DND-41 (cell line): ENCODE results near the gene UBE2C.

Source experiments
- ATAC-seq: fragments of 200-7000 bp; cut with Tn5 transposase; 3 replicates; pipeline ENCODE4 v1.9.1; 2021; ENCODE audit warnings: low read depth; ENCODE audit not compliant: insufficient read depth
- DNase-seq: peaks from one replicate; pipeline ENCODE4 v3.0.0-alpha.2; 2020
- H2AFZ ChIP-seq: 2 replicates; pipeline ENCODE4 v1.6.0; 2012; ENCODE audit warnings: low read depth, low read length
- H3K27ac ChIP-seq: 2 replicates; pipeline ENCODE4 v1.5.1; 2012; ENCODE audit warnings: low read length, inconsistent platforms
- H3K27me3 ChIP-seq: fragments of 200-600 bp; sonication (generic); 2 replicates; pipeline ENCODE4 v1.6.0; 2012; ENCODE audit warnings: low read length, mild to moderate bottlenecking, inconsistent platforms; ENCODE audit not compliant: insufficient read depth, poor library complexity
- H3K36me3 ChIP-seq: 2 replicates; pipeline ENCODE4 v1.5.1; 2012; ENCODE audit warnings: low read length, inconsistent platforms; ENCODE audit not compliant: insufficient read depth
- H3K4me1 ChIP-seq: 2 replicates; pipeline ENCODE4 v1.5.1; 2012; ENCODE audit warnings: mild to moderate bottlenecking, low read length; ENCODE audit not compliant: insufficient read depth
- H3K4me2 ChIP-seq: 2 replicates; pipeline ENCODE4 v1.6.0; 2012; ENCODE audit warnings: mild to moderate bottlenecking, moderate library complexity, low read length, inconsistent platforms; ENCODE audit not compliant: insufficient read depth
- H3K4me3 ChIP-seq, 2 experiments: fragments of 200-600 bp in 1 of 2; shearing (Covaris generic) in 1 of 2; 2 replicates each; pipeline ENCODE4 v1.5.1; 2012 to 2016; ENCODE audit warnings: inconsistent platforms in 2 of 2, low read length in 2 of 2, mild to moderate bottlenecking in 2 of 2, low read depth in 1 of 2, moderate library complexity in 1 of 2
- H3K79me2 ChIP-seq: 2 replicates; pipeline ENCODE4 v1.6.0; 2012; ENCODE audit warnings: low read length, inconsistent platforms; ENCODE audit not compliant: insufficient read depth
- H3K9ac ChIP-seq: 2 replicates; pipeline ENCODE4 v1.6.0; 2012; ENCODE audit warnings: low read depth, mild to moderate bottlenecking, inconsistent platforms, low read length, moderate library complexity
- H3K9me3 ChIP-seq: 2 replicates; pipeline ENCODE4 v1.5.1; 2012; ENCODE audit warnings: low read length, moderate library complexity, mild to moderate bottlenecking, inconsistent platforms; ENCODE audit not compliant: insufficient read depth, severe bottlenecking
- H4K20me1 ChIP-seq: 2 replicates; pipeline ENCODE4 v1.6.0; 2012; ENCODE audit warnings: low read length; ENCODE audit not compliant: insufficient read depth
- CTCF ChIP-seq: IDR thresholded peaks from 2 replicates; pipeline ENCODE4 v1.5.1; 2012; ENCODE audit warnings: borderline replicate concordance, low read length, moderate library complexity, mild to moderate bottlenecking; ENCODE audit not compliant: poor library complexity, severe bottlenecking; ENCODE audit errors: extremely low read depth
- EZH2 ChIP-seq: IDR thresholded peaks from 3 replicates; pipeline ENCODE4 v1.6.1; 2012; ENCODE audit warnings: borderline replicate concordance, low read depth, mild to moderate bottlenecking, moderate library complexity, low read length, inconsistent platforms; ENCODE audit not compliant: severe bottlenecking

UBE2C gene

GRCh38 chr20:45780159-45780558 is 32.3 kb upstream of the UBE2C start:
- Histone ChIP-seq H3K9ac (no peak overlapping the region), H3K27ac (no peak overlapping the region), H4K20me1 (no peaks in the 10 kb centered on the region), H3K4me2 (no peak overlapping the region), H3K9me3 (no peaks in the 10 kb centered on the region), H2AFZ (no peak overlapping the region), H3K36me3 (no peaks in the 10 kb centered on the region), H3K4me1 (no peaks in the 10 kb centered on the region), H3K79me2 (no peaks in the 10 kb centered on the region), H3K4me3 (no peak overlapping the region), H3K27me3 (peaks cover 3% of the 10 kb centered on the region)
- ATAC-seq, result no peak
- no peak for DNase-seq
- TF ChIP-seq CTCF (no peak), EZH2 (no peak)

- H3K27me3 ChIP-seq, result peaks cover 7% of the 10 kb centered on the region
- H3K4me2 ChIP-seq, result no peak overlapping the region
- no peak overlapping the region for H3K9ac ChIP-seq
- H3K36me3 ChIP-seq, result no peaks in the 10 kb centered on the region
- H3K4me1 ChIP-seq, result no peaks in the 10 kb centered on the region
- H2AFZ ChIP-seq, result no peak overlapping the region
- DNase-seq, result no peak
- ATAC-seq, result no peak
- no peak overlapping the region for H3K4me3 ChIP-seq
- no peaks in the 10 kb centered on the region for H4K20me1 ChIP-seq
- no peak overlapping the region for H3K27ac ChIP-seq
- TF ChIP-seq EZH2 (no peak), CTCF (no peak)
- H3K9me3 ChIP-seq, result no peaks in the 10 kb centered on the region
- H3K79me2 ChIP-seq, result no peaks in the 10 kb centered on the region
Observed at GRCh38 chr20:45781391-45781931, 31.0 kb upstream of the UBE2C start.

- Histone ChIP-seq H2AFZ (no peak overlapping the region), H3K4me2 (no peak overlapping the region), H3K79me2 (no peaks in the 10 kb centered on the region), H3K36me3 (no peaks in the 10 kb centered on the region), H3K4me3 (no peak overlapping the region), H3K4me1 (no peaks in the 10 kb centered on the region), H3K9me3 (no peaks in the 10 kb centered on the region), H3K27ac (no peak overlapping the region), H4K20me1 (no peaks in the 10 kb centered on the region), H3K27me3 (peaks cover 7% of the 10 kb centered on the region), H3K9ac (no peak overlapping the region)
- DNase-seq (no peak), ATAC-seq (0 out of 3 replicates have a peak, but pooled peaks have one; percentile 24)
- TF ChIP-seq CTCF (no peak), EZH2 (no peak)
Observed at GRCh38 chr20:45782890-45783289, 29.6 kb upstream of the UBE2C start.

- H3K27me3 ChIP-seq, result peaks cover 7% of the 10 kb centered on the region
- no peaks in the 10 kb centered on the region for H3K79me2 ChIP-seq
- DNase-seq, result no peak
- no peaks in the 10 kb centered on the region for H3K9me3 ChIP-seq
- no peak overlapping the region for H3K4me3 ChIP-seq
- no peaks in the 10 kb centered on the region for H3K4me1 ChIP-seq
- H3K27ac ChIP-seq, result no peak overlapping the region
- no peak overlapping the region for H3K9ac ChIP-seq
- no peaks in the 10 kb centered on the region for H4K20me1 ChIP-seq
- H2AFZ ChIP-seq, result no peak overlapping the region
- no peak for ATAC-seq
- H3K4me2 ChIP-seq, result no peak overlapping the region
- TF ChIP-seq EZH2 (no peak), CTCF (no peak)
- no peaks in the 10 kb centered on the region for H3K36me3 ChIP-seq
Observed at GRCh38 chr20:45783656-45784294, 28.7 kb upstream of the UBE2C start.
